WTC11 (cell line): ENCODE measurements around the gene FBXO33.
"Not testable (repeated sequence)": the region's sequence is repeated elsewhere in the genome, so short reads cannot be mapped to it uniquely, and the experiment has no call there.

Experiments used
- ELF4 ChIP-seq: sonication (generic); formaldehyde crosslinking; IDR thresholded peaks from 2 replicates; pipeline ENCODE4 v1.8.1; 2022; ENCODE audit warnings: low read depth, mild to moderate bottlenecking, moderate library complexity, missing genetic modification reagents
- JUN ChIP-seq: sonication (generic); formaldehyde crosslinking; IDR thresholded peaks from 2 replicates; pipeline ENCODE4 v1.8.0; 2023; ENCODE audit warnings: mild to moderate bottlenecking, missing genetic modification reagents
- NFYB ChIP-seq: sonication (generic); formaldehyde crosslinking; conservative IDR thresholded peaks from 2 replicates; pipeline ENCODE4 v1.8.0; 2022; ENCODE audit warnings: low read depth, missing genetic modification reagents
- ZNF121 ChIP-seq: sonication (generic); formaldehyde crosslinking; IDR thresholded peaks from 2 replicates; pipeline ENCODE4 v1.8.0; 2023; ENCODE audit warnings: missing genetic modification reagents
- ZNF416 ChIP-seq: fragments of 250-450 bp; sonication (Bioruptor Pico); IDR thresholded peaks from 2 replicates; pipeline ENCODE4 v1.9.0; 2021; ENCODE audit warnings: mild to moderate bottlenecking, inconsistent platforms
- TF ChIP-seq, protein P1 (sequence below): fragments of 200-600 bp; IDR thresholded peaks from 2 replicates; pipeline ENCODE4 v1.8.0; 2022; ENCODE audit warnings: antibody characterized with exemption

DNA sequence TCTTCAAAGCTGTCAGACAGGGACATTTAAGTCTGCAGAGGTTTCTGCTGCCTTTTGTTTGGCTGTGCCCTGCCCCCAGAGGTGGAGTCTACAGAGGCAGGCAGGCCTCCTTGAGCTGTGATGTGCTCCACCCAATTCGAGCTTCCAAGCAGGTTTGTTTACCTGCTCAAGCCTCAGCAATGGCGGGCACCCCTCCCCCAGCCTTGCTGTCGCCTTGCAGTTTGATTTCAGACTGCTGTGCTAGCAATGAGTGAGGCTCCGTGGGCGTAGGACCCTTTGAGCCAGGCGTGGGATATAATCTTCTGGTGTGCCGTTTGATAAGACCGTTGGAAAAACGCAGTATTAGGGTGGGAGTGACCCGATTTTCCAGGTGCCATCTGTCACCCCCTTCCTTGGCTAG is 73.2 kb downstream of the FBXO33 start:
- TF ChIP-seq, protein P1, sequence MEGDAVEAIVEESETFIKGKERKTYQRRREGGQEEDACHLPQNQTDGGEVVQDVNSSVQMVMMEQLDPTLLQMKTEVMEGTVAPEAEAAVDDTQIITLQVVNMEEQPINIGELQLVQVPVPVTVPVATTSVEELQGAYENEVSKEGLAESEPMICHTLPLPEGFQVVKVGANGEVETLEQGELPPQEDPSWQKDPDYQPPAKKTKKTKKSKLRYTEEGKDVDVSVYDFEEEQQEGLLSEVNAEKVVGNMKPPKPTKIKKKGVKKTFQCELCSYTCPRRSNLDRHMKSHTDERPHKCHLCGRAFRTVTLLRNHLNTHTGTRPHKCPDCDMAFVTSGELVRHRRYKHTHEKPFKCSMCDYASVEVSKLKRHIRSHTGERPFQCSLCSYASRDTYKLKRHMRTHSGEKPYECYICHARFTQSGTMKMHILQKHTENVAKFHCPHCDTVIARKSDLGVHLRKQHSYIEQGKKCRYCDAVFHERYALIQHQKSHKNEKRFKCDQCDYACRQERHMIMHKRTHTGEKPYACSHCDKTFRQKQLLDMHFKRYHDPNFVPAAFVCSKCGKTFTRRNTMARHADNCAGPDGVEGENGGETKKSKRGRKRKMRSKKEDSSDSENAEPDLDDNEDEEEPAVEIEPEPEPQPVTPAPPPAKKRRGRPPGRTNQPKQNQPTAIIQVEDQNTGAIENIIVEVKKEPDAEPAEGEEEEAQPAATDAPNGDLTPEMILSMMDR = not testable (repeated sequence)
- not testable (repeated sequence) for TF ChIP-seq NFYB (CRISPR knock-in tag); ZNF121 (CRISPR knock-in tag); ZNF416 (CRISPR knock-in tag); ELF4 (CRISPR knock-in tag); JUN
